Stimulated activated CD4-positive, alpha-beta T cell treated with anti-CD3 and anti-CD28 coated beads, Interleukin-12 subunit alpha, Interleukin-12 subunit beta, amount 100 ng/mL, for 48 hours (primary cell): ENCODE results near the gene PATJ.

Experiments used
- DNase-seq, 3 donors: peaks; one replicate each; pipeline ENCODE4 v3.0.0-alpha.2; 2020; ENCODE audit warnings: low read depth in 2 of 3, low spot score in 1 of 3

PATJ gene

DNA sequence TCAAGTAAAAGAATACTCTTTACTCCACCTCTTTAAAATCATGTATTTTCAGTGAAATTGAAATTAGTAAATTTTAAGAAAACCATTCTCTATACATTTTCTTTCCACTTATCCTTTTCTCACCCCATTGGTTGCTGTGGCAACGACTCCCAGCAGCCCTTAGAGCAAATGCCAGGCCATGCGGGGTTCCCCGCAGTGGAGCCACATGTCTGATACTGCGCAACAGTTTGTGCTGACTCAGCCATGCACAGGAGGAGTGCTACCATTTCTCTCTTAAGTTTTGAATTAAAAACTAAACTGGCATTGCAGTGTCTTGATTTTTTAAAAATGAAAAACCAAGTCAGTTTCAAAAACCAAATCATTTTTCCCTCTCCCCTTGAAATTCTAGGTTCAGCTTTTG, 238.3 kb downstream of the PATJ start:
- DNase-seq: no peak

- no peak for DNase-seq
These were observed 239.8 kb downstream of the PATJ start for GRCh38 chr1:61981870-61982660.

DNA sequence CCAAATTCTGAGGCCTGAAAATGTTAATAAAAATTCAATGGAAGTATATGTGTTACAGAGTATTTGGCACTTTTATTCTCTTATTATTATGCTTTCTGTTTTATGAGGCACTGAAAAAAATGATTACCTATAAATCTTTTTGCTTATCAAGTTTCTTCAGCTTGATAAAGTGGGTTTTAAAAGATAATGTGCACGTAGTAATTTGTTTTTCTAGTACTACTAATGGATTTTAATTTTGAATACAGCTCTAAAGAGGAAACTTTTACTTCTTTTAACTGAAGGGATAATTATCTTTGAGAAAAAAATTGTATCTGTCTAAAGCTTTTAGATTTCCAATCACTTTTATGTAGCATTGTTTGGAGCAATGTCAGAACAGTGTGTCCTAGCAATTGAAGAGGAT, 241.0 kb downstream of the PATJ start:
- DNase-seq: no peak

DNA sequence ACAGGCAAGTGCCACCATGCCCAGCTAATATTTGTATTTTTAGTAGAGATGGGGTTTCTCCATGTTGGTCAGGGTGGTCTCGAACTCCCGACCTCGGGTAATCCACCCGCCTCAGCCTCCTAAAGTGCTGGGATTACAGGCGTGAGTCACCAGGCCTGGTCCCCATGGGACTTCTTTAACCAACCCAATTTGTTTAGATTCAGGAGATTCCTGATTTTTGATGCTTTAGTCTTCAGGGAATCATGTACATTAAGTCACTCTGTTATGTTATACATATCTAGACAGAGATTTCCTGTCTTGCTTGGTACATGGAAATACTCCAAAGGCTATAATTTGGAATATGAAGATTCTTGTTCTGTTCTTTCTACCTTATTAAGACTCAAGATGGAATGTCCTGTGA, 250.0 kb downstream of the PATJ start:
- DNase-seq: no peak

DNA sequence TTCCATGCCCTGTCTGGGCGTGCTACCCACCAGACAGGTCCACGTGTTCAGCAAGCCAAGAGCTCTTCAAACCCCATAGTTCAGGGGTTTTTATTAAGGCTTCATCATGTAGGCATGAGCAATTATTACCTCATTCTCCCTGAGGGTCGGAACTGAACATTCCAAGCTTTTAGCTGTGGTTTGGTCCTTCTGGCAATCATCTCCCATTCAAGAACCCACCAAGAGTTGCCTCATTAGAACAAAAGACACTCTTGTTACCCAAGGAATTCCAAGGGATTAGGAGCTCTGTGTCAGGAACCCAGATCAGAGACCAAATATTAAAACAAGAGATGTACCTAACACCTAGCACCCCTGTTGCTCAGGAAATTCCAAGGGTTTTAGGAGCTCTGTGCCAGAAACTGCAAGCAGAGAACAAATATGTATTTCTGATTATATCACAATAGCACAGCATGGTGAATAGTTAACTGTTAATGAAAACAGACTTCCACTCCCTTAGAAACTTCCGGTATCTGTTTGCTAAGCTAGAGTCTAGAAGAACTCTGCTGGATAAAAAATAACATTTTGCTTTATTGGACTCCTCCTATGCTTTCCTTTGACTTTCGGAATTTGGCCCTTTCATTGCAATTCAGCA, 251.2 kb downstream of the PATJ start:
- DNase-seq: no peak

DNA sequence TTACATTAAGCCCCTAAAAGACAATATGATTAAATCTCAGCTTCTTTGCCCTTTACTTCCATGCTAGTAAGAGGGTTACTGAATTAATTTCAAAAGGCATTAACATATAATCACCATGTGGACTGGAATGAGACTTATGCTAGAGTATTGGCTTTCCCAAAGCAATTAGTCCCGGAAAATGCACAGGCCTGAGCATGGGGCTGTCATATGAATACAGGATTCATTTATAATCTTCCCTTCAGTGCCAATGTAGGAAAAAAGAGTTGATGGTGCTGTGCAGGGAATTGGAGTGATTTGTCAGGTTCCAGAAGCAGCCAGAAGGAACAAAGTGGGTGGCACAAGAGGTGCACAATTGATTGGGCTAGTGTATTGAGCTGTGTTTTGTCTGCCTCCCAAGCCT, 253.4 kb downstream of the PATJ start:
- DNase-seq: no peak

DNA sequence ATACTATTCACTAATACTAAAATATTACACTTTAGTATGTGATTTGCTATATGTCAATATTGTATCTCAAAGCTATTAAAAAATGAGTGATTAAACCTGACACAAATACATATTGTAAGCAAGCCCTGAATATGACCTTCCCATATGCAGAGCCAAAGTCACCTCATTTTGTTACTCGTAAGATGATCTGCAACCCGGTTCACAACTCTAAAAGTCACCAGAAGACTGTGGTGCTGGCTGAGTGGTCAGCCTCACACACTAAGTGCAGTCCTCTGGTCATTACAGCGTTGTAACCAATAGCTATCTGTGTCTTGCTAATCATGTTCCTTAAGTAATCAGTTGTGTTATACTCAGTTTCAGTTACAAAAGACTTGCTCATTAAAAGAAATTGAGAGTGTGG, 254.8 kb downstream of the PATJ start:
- no peak for DNase-seq

DNA sequence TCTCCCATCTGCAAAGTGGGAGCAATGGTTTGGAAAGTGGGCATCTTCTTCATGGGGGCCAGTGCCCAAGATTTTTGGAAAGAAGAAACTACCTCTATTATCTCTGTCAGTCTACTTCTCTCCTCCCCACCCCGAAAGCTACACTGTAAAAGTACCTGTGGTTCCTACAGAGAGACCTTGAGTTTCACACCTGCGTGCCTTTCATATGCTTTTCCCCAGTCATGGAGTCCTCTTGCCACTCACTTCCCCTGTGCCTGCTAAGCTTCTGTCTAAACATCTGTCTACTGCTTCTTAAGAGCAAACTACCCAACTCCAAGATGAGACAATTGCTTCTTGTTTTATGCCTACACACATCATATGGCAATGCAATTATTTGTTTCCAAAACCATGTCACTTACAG, 261.5 kb downstream of the PATJ start:
- no peak for DNase-seq

DNA sequence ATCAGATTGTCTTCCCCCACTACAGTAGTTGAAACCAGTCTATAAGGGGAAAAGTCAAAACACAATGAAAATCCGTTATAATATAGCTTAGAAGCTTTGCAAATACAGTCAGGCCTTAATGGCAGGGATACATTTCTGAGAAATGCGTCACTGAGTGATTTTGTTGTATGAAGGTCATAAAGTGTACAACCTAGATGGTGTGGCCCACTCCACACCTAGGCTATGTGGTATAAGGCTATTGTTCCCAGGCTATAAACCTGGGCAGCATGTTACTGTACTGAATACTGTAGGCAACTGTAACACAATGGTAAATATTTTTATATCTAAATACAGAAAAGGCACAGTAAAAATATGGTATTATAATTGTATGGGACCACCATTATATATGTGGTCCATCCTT, 264.4 kb downstream of the PATJ start:
- DNase-seq: no peak

GRCh38 chr1:62011006-62011405, 268.7 kb downstream of the PATJ start:
- DNase-seq: no peak

- no peak for DNase-seq
These were observed 269.8 kb downstream of the PATJ start for GRCh38 chr1:62012095-62012494.

GRCh38 chr1:62012836-62013235, 270.6 kb downstream of the PATJ start:
- DNase-seq: no peak

DNA sequence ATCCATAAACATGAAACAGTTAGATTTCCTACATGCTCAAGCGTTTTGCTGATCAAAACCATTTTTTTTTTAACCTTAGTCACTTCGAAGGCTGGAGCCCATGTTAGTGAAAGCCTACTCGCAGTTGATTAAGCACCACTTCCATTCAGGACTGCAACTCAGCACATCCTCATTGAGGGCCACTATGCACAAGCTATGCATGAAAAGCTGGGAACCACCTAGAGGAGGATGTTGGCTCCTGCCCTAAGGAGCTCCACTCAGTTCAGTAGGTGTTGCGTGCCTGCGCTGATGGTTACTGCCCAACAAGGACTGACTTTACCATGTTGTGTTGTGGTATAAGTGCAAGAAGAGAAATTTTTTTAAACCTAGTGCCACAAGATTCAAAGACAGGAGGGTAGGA, 271.0 kb downstream of the PATJ start:
- no peak for DNase-seq

- DNase-seq: no peak
These were observed 280.2 kb downstream of the PATJ start for GRCh38 chr1:62022382-62022983.

- no peak for DNase-seq
These were observed 282.4 kb downstream of the PATJ start for GRCh38 chr1:62024690-62025089.

GRCh38 chr1:62025154-62025553, 282.9 kb downstream of the PATJ start:
- no peak for DNase-seq

DNA sequence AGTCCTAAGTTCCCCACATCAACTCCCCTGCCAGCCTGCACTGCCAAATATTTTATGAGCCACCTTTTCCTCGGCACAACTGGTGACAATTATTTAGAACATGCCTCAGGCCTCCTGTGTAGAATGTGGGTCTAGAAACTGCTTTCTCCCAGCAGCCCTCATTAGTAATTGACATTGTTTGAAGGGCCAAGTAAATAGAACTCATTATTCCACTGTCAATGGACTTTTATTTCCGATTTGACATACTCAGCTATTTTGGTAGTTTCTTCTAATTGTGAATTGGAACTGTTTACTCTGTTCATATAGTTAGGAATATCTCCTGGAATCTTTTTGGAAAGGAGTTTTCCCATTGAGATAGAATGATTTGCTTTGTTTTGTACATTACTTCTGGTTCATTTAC, 283.6 kb downstream of the PATJ start:
- no peak for DNase-seq

GRCh38 chr1:62029704-62030103, 287.4 kb downstream of the PATJ start:
- no peak for DNase-seq

GRCh38 chr1:62034790-62035189, 292.5 kb downstream of the PATJ start:
- DNase-seq: no peak

DNA sequence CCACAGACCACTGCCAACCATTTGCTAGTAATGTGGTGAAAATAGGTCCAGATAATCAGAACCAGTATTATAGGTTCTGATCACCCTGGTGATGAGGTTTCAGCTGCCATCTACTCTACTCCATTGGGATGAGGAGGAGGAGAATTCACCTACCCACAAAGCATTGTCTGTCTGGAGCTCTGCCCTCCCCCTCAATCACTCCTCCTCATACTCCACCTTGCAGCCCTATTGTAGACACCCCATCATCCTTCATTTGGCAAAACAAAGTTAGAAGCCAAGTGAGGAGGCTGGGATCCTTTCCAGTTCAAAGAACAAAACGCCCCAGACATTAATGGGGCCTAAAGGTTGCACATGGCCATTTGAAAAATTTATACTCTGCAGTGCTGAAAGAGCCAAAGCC, 295.0 kb downstream of the PATJ start:
- DNase-seq: no peak

- no peak for DNase-seq
These were observed 296.5 kb downstream of the PATJ start for GRCh38 chr1:62038594-62039284.

DNA sequence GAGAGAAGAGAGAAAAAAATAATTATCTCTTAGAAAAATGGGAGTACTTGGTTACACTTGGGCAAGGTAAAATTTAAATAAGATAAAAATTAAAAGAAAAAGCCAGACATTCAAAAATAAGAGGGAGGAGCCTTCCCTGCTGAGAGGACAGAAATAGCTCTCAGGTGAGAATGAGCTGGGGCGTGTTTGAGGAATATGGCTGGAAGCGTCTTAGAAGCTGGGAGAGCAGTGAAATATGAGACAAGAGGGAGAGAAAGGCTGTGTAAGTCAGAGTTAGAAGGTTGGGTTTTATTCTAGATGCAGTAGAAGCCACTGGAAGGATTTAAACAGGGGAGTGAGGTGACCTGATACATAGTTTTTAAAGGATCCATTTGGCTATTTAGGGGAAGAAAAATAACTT, 298.2 kb downstream of the PATJ start:
- DNase-seq: no peak
